ENCODE results near the gene PRAMEF26. TPM values are rescaled to one million over a fixed set of nuclear protein-coding genes. Genes with fewer than 3 reads are reported as not detected.
"Not testable (repeated sequence)": the region's sequence is repeated elsewhere in the genome, so short reads cannot be mapped to it uniquely, and the experiment has no call there.

Gene PRAMEF26
- not detected for polyA plus RNA-seq (ENCODE audit: insufficient read length in 3 of 3)
- long read RNA-seq, donor 1, result 0 reads
- long read RNA-seq, donor 2, result 0 reads
- long read RNA-seq, donor 3, result 0 reads
- long read RNA-seq, donor 4, result 0 reads
- long read RNA-seq, donor 5, result 0 reads
- long read RNA-seq, donor 6, result 0 reads
- long read RNA-seq, donor 7, result 0 reads
- long read RNA-seq, donor 8, result 0 reads
- long read RNA-seq, donor 9, result 0 reads
- long read RNA-seq, donor 10, result 0 reads
- long read RNA-seq, donor 11, result 0 reads
- long read RNA-seq, donor 12, result 0 reads
- long read RNA-seq, donor 13, result 0 reads
- long read RNA-seq, donor 14, result 0 reads
- long read RNA-seq, donor 15, result 0 reads
- long read RNA-seq, donor 16, result 0 reads

DNA sequence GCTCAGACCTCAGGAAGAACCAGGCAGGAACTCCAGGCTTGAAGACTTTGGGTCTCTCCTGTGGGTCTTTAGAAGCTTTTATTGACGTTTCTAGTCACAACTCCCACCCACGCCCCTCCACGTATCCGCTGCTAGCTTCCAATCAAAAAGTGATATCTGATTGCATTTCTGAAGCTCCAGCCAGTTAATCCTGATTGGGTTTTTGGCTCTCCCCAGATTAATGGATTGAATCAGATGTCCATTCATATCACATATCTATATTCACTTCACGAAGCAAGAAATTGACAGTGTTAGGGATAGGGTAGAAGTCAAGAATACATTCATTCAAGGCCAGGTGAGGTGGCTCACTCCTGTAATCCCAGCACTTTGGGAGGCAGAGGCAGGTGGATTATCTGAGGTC, at the start of gene PRAMEF26:
Gene PRAMEF26 (minus strand): TSS at position 101 of the 400 bp plus-strand sequence. CDS start 2,914 bp downstream, outside the sequence.
- DNase-seq, result not testable (repeated sequence)

GRCh38 chr1:13201309-13201708, 45.5 kb upstream of the PRAMEF26 start, which contains the start of gene PRAMEF13:
PRAMEF13 (minus strand) TSS chr1:13201409; CDS start chr1:13199589, 1,820 bp downstream.
- DNase-seq, result not testable (repeated sequence)

- not testable (repeated sequence) for DNase-seq
Observed at GRCh38 chr1:13171548-13171947, 15.7 kb upstream of the PRAMEF26 start, which contains the start of gene PRAMEF9. PRAMEF9 (plus strand) TSS chr1:13171848; CDS start chr1:13175281, 3,433 bp downstream.

GRCh38 chr1:13165531-13165930, 9.7 kb upstream of the PRAMEF26 start, which contains the start of gene HNRNPCL4:
HNRNPCL4 (minus strand) TSS chr1:13165631; CDS start chr1:13165467, 164 bp downstream.
- DNase-seq, result not testable (repeated sequence)

DNA sequence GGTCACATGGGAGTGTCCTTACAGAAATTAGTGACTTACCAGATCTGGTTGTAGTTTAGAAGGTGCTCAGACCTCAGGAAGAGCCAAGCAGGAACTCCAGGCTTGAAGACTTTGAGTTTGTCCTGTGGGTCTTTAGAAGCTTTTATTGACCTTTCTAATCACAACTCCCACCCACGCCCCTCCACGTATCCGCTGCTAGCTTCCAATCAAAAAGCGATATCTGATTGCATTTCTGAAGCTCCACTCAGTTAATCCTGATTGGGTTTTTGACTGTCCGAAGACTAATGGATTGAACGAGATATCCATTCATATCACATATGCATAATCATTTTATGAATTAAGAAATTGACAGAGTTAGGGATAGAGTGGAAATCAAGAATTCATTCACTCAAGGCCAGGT, 39.1 kb downstream of the PRAMEF26 start, which contains the start of gene HNRNPCL2:
Gene HNRNPCL2 (minus strand): TSS at position 101 of the 400 bp plus-strand sequence. CDS start 454 bp downstream, outside the sequence.
- not testable (repeated sequence) for DNase-seq

Other genes starting within 250 kb of the PRAMEF26 start
- not detected for gene PRAMEF7, start 239.4 kb downstream of the PRAMEF26 start, polyA plus RNA-seq (ENCODE audit: insufficient read length in 3 of 3)
- not detected for gene PRAMEF6, start 208.4 kb downstream of the PRAMEF26 start, polyA plus RNA-seq (ENCODE audit: insufficient read length in 3 of 3)
- not detected for gene PRAMEF27, start 99.4 kb downstream of the PRAMEF26 start, polyA plus RNA-seq (ENCODE audit: insufficient read length in 3 of 3)
- gene HNRNPCL3, start 95.2 kb downstream of the PRAMEF26 start, polyA plus RNA-seq (ENCODE audit: insufficient read length in 3 of 3), result not detected
- not detected for gene PRAMEF25, start 85.2 kb downstream of the PRAMEF26 start, polyA plus RNA-seq (ENCODE audit: insufficient read length in 3 of 3)
- under 1 TPM in 1 of 3 donors, not detected in 2; 0.11 TPM for gene HNRNPCL2, start 39.2 kb downstream of the PRAMEF26 start, polyA plus RNA-seq (ENCODE audit: insufficient read length in 3 of 3)
- gene HNRNPCL4, start 9.6 kb upstream of the PRAMEF26 start, polyA plus RNA-seq (ENCODE audit: insufficient read length in 3 of 3), result under 1 TPM in 2 of 3 donors, not detected in 1; 0.27 to 0.28 TPM
- not detected for gene PRAMEF9, start 15.8 kb upstream of the PRAMEF26 start, polyA plus RNA-seq (ENCODE audit: insufficient read length in 3 of 3)
- not detected for gene PRAMEF13, start 45.4 kb upstream of the PRAMEF26 start, polyA plus RNA-seq (ENCODE audit: insufficient read length in 3 of 3)
- gene PRAMEF18, start 70.1 kb upstream of the PRAMEF26 start, polyA plus RNA-seq (ENCODE audit: insufficient read length in 3 of 3), result not detected
- not detected for gene PRAMEF5, start 98.2 kb upstream of the PRAMEF26 start, polyA plus RNA-seq (ENCODE audit: insufficient read length in 3 of 3)
- gene PRAMEF8, start 129.1 kb upstream of the PRAMEF26 start, polyA plus RNA-seq (ENCODE audit: insufficient read length in 3 of 3), result not detected
- not detected for gene PRAMEF33, start 147.5 kb upstream of the PRAMEF26 start, polyA plus RNA-seq (ENCODE audit: insufficient read length in 3 of 3)
- gene PRAMEF15, start 159.6 kb upstream of the PRAMEF26 start, polyA plus RNA-seq (ENCODE audit: insufficient read length in 3 of 3), result not detected
- not detected for gene PRAMEF14, start 191.1 kb upstream of the PRAMEF26 start, polyA plus RNA-seq (ENCODE audit: insufficient read length in 3 of 3)
- gene PRAMEF19, start 215.9 kb upstream of the PRAMEF26 start, polyA plus RNA-seq (ENCODE audit: insufficient read length in 3 of 3), result not detected
- gene PRAMEF17, start 233.6 kb upstream of the PRAMEF26 start, polyA plus RNA-seq (ENCODE audit: insufficient read length in 3 of 3), result not detected